Chondrocyte (in vitro differentiated cells): ENCODE data around the gene CHAF1B. TPM values are rescaled to one million over a fixed set of nuclear protein-coding genes. Genes with fewer than 3 reads are reported as not detected.
A peak's percentile ranks its signal among the peaks of the same experiment; 100 is the strongest.
"Not testable (repeated sequence)": the region's sequence is repeated elsewhere in the genome, so short reads cannot be mapped to it uniquely, and the experiment has no call there.

Experiments
- DNase-seq: peaks from one replicate; pipeline ENCODE4 v3.0.0; 2021; ENCODE audit warnings: mixed read lengths, low spot score
- H3K27ac Mint-ChIP-seq: one replicate; pipeline ENCODE4 v1.8.0; 2021; ENCODE audit warnings: mild to moderate bottlenecking, moderate library complexity, mixed read lengths; ENCODE audit not compliant: unreplicated experiment
- H3K27me3 Mint-ChIP-seq: 2 replicates; pipeline ENCODE4 v1.8.0; 2021; ENCODE audit warnings: low read depth, mixed read lengths
- H3K36me3 Mint-ChIP-seq: 2 replicates; pipeline ENCODE4 v1.8.0; 2021; ENCODE audit warnings: low read depth, mixed read lengths
- H3K4me1 Mint-ChIP-seq: 2 replicates; pipeline ENCODE4 v1.8.0; 2021; ENCODE audit warnings: low read depth, mild to moderate bottlenecking, mixed read lengths
- H3K4me3 Mint-ChIP-seq: one replicate; pipeline ENCODE4 v1.8.0; 2021; ENCODE audit warnings: mild to moderate bottlenecking, moderate library complexity, mixed read lengths; ENCODE audit not compliant: unreplicated experiment
- H3K9me3 Mint-ChIP-seq: 2 replicates; pipeline ENCODE4 v1.8.0; 2021; ENCODE audit warnings: low read depth, mixed read lengths
- CTCF ChIP-seq: fragments of 200-600 bp; sonication (generic); IDR thresholded peaks from 2 replicates; pipeline ENCODE4 v1.5.0; 2021; ENCODE audit warnings: antibody characterized with exemption, mild to moderate bottlenecking, moderate library complexity
- long read RNA-seq: library from polyadenylated mRNA; stranded (forward); transcript quantifications from one replicate; pipeline ENCODE4 v2.0.0, GENCODE V29; 2021
- total RNA-seq: library from RNA; stranded (reverse); gene quantifications from 3 replicates; pipeline ENCODE4 v1.2.1, GENCODE V29; 2021

CHAF1B gene
- total RNA-seq: 2.6 to 7.9 TPM (median 3.6 TPM) in 3 replicates
- long read RNA-seq, full-length matches to known transcripts: 6 of 9 reads
- long read RNA-seq, partial matches to known transcripts: 1 of 9 reads
- long read RNA-seq, other reads (novel, unspliced or antisense): 2 of 9 reads

DNA sequence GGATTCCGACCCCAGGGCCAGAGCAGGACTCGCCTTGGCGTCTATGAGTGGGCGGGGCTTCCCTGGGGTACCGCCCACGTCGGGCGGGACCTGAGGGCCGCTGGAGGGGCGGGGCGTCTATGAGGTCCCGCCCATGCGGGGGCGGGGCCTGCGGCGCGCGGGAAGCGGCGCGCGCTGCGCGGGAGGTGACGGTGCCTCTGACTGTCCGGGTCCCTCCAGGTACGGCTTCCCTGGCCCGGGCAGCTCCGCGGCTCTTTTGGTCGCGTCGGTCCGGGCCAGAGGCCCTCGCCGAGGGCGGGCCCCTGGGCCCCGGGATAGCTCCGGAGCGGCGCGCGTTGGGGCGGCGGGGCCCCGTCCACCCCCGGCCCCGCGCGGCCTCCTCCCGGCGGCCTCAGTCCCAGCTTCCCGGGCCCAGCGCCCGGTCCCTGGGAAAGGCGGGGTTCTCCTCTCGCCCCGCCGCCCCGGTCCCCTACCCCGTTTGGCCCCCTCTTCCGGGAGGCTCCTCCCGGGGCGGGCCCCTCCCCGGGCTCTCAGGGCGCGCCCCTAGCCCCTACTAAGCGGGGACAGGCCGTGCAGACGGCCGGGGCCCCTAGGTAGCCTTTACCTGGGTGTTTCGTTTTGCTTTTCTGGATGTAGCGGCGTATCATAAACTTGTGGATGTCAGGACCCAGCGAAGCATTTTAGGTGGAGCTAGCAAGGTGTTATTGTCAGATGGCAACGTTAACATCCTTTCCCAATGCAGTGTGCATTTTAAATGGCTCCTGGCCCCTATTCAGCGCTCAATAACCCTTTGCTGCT, at the start of gene CHAF1B:
Gene CHAF1B, plus strand, starts transcription at position 160 of the 798 bp plus-strand sequence. CDS start 745 bp downstream, outside the sequence.
- no peak for DNase-seq
- peak within 1 kb of the TSS; percentile 68 for H3K4me3 Mint-ChIP-seq
- H3K4me1 Mint-ChIP-seq: peaks cover 13% of the 10 kb centered on the region
- TF ChIP-seq CTCF: no peak
- H3K27me3 Mint-ChIP-seq: no peaks in the 10 kb centered on the region
- no peaks in the 10 kb centered on the region for H3K9me3 Mint-ChIP-seq
- H3K36me3 Mint-ChIP-seq: peaks cover 4% of the 10 kb centered on the region
- H3K27ac Mint-ChIP-seq: no peak within 1 kb of the TSS

DNA sequence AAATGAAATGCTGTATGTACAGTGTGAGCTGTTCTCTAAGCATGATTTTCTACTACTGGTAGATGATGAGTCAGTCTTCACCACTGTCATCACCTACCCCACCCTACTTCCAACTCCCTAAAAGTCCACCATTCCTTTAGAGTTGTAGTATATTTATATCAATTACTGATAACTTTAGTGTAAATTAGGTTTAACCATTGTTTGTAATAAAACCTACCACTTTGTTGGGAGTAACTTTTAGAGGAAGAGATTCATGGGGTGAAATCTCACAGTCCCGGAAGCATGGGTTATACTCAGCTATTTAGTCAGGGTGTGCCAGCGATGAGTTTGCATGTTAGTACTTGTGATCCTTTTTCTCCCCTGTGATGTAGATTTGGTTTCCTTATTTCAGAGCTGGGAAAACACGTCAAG, 48.1 kb upstream of the CHAF1B start:
- TF ChIP-seq CTCF: no peak
- peak overlapping the region; percentile 97 for H3K27ac Mint-ChIP-seq
- H3K9me3 Mint-ChIP-seq: no peaks in the 10 kb centered on the region
- peaks cover 17% of the 10 kb centered on the region for H3K36me3 Mint-ChIP-seq
- H3K4me1 Mint-ChIP-seq: peaks cover 24% of the 10 kb centered on the region
- peak overlapping the region; percentile 24 for H3K4me3 Mint-ChIP-seq
- no peak for DNase-seq
- no peaks in the 10 kb centered on the region for H3K27me3 Mint-ChIP-seq

DNA sequence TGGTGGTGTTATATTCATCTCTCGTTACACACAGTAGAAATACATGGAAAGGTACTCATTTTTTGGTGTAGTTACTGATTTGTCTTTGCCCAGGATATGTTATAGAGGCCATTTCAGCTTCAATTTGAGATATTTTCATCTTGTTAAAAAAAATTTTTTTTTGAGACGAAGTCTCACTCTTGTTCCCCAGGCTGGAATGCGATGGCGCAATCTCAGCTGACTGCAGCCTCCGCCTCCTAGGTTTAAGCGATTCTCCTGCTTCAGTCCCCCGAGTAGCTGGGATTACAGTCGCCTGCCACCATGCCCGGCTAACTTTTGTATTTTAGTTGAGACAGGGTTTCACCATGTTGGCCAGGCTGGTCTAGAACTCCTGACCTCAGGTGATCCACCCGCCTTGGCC, 46.2 kb upstream of the CHAF1B start:
- Mint-ChIP-seq H3K4me1 (peaks cover 24% of the 10 kb centered on the region), H3K36me3 (peaks cover 18% of the 10 kb centered on the region), H3K27ac (no peak overlapping the region), H3K9me3 (no peaks in the 10 kb centered on the region), H3K4me3 (no peak overlapping the region), H3K27me3 (no peaks in the 10 kb centered on the region)
- DNase-seq: no peak
- TF ChIP-seq CTCF: no peak

DNA sequence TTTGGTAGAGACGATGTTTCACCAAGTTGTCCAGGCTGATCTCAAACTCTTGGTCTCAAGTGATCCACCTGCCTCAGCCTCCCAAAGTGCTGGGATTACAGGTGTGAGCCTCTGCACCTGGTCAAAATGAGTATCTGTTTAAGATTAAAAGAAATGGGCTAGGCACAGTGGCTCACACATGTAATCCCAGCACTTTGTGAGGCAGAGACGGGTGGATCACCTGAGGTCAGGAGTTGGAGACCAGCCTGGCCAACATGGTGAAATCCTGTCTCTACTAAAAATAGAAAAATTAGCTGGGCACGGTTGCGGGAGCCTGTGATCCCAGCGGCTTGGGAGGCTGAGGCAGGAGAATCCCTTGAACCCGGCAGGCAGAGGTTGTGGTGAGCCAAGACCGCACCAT, 42.6 kb upstream of the CHAF1B start:
- not testable (repeated sequence) for H3K4me3 Mint-ChIP-seq, H3K27me3 Mint-ChIP-seq, H3K27ac Mint-ChIP-seq, DNase-seq, H3K4me1 Mint-ChIP-seq, H3K9me3 Mint-ChIP-seq
- H3K36me3 Mint-ChIP-seq: peaks cover 22% of the 10 kb centered on the region

DNA sequence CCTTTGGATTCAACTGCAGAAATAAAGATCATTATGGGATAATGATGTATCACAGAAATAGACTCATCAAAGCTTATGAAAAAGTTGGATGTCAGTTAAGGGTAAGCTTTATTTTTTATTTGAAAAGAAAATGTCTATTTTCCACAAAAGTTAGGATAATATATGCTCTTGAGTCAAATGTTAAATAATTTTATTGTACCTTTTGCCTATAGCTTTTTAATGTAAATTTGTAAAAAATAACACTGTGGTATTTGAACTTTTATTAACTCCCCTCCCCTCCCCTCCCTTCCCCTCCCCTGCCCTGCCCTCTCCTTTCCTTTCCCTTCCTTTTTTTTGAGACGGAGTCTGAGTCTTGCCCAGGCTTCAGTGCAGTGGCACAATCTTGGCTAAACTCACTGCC, 40.3 kb upstream of the CHAF1B start:
- Mint-ChIP-seq H3K27ac (no peak overlapping the region), H3K9me3 (no peaks in the 10 kb centered on the region), H3K36me3 (peaks cover 25% of the 10 kb centered on the region), H3K27me3 (no peaks in the 10 kb centered on the region), H3K4me1 (peaks cover 13% of the 10 kb centered on the region), H3K4me3 (no peak overlapping the region)
- TF ChIP-seq CTCF: no peak
- no peak for DNase-seq
